ENCODE data around the gene PTPRN2. TPM values are rescaled to one million over a fixed set of nuclear protein-coding genes. Genes with fewer than 3 reads are reported as not detected.

PTPRN2 gene
- total and polyA plus RNA-seq, 2 of the 8 experiments (the other 6 are each of a cell fraction or from before 2014, with no cell fraction given) = 2.6 to 4.5 TPM

DNA sequence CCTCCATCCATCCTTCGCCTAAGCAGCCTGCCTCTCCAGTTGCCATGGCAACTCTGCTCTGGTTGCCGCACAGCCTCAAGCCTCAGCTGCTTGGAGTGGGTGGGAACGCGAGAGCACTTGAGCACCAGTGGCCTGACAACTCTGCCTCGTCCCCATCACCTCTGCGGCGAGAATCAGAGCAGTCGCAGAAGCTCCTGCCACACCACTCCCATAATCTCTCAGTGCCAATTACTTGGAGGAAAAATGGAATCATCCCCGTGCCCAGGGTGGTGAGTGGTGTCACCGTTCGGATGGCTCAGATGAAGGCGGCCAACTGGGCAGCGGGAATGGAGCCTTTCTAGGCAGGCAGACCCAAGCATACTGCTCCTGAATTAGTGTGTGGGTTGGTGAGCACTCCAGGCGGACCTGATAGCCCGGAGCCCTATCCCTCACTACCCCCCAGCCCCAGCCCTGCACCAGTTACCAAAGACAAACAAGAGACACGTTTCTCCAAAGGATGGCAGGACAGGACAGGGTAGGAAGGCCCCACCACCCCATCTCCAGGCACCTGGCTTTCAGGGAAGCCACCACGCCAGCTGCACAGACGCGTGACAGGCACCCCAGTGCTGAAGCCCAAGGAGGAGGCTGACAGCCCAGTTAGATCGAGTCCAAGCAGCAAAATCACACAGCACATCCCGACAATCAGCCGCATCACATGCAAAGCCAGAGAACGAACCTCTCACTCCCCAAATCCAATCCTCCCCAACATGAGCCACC is 335.4 kb downstream of the PTPRN2 start:
- H3K18ac ChIP-seq (ENCODE audit: extremely low read depth, low read length) = no peak overlapping the region
- no peak overlapping the region for H3K4me3 ChIP-seq (ENCODE audit: extremely low read depth in 1 of 4, insufficient read depth in 2 of 4, low read depth in 3 of 4, low read length in 4 of 4)
- FAIRE-seq (no peak), DNase-seq (ENCODE audit: low read depth in 1 of 2, low spot score in 2 of 2) (peak in 1 of 2 experiments; percentile 38)
- no peak overlapping the region for H2BK12ac ChIP-seq (ENCODE audit: low read depth, low read length)
- no peak overlapping the region for H2BK120ac ChIP-seq (replicated peaks; ENCODE audit: low read depth, low read length)
- H2AK5ac ChIP-seq (ENCODE audit: low read depth, low read length) = no peak overlapping the region
- H3K79me1 ChIP-seq (ENCODE audit: low read depth, low read length) = peaks cover 2% of the 10 kb centered on the region; the same call in 1 of the 2 replicates
- H4K5ac ChIP-seq (ENCODE audit: insufficient read length, low read depth, low read length) = no peak overlapping the region
- H2BK15ac ChIP-seq (ENCODE audit: low read length) = no peak overlapping the region
- H4K91ac ChIP-seq (replicated peaks; ENCODE audit: insufficient read length, low read length) = no peak overlapping the region
- H3K14ac ChIP-seq (ENCODE audit: insufficient read length) = no peak overlapping the region
- H3K4me2 ChIP-seq (ENCODE audit: insufficient read depth in 1 of 2, low read depth in 2 of 2, low read length in 2 of 2) = no peak overlapping the region
- no peaks in the 10 kb centered on the region; a peak in 1 of 8 replicates for H3K36me3 ChIP-seq (ENCODE audit: control insufficient read depth in 2 of 4, insufficient read depth in 4 of 4, low read length in 3 of 4)
- H3K27me3 ChIP-seq (replicated peaks in 1 of 4; ENCODE audit: control insufficient read depth in 3 of 4, extremely low read depth in 1 of 4, insufficient read depth in 3 of 4, low read length in 3 of 4) = no peaks in the 10 kb centered on the region
- no peak overlapping the region for H2AFZ ChIP-seq (ENCODE audit: low read length)
- no peak overlapping the region for H2BK20ac ChIP-seq (ENCODE audit: low read length)
- H3K23me2 ChIP-seq (ENCODE audit: low read depth, low read length) = peaks cover 6% of the 10 kb centered on the region
- no peak overlapping the region for H3K4ac ChIP-seq (replicated peaks; ENCODE audit: insufficient read length, low read depth, low read length)
- H3K4me1 ChIP-seq (replicated peaks in 1 of 4; ENCODE audit: control insufficient read depth in 3 of 4, insufficient read depth in 4 of 4, low read length in 3 of 4) = no peaks in the 10 kb centered on the region; a peak in 1 of 7 replicates
- peaks cover 28 to 57% of the 10 kb centered on the region in 2 experiments for H3K9me3 ChIP-seq (ENCODE audit: insufficient read depth in 2 of 2, low read depth in 1 of 2, low read length in 1 of 2)
- H3K23ac ChIP-seq (ENCODE audit: insufficient read length) = no peak overlapping the region
- no peak overlapping the region for H3K27ac ChIP-seq (ENCODE audit: low read depth, low read length)
- no peak overlapping the region for H3K9ac ChIP-seq (replicated peaks in 1 of 4; ENCODE audit: extremely low read depth in 1 of 4, low read depth in 3 of 4, low read length in 3 of 4)
- H4K20me1 ChIP-seq (replicated peaks in 1 of 2; ENCODE audit: control insufficient read depth in 1 of 2, insufficient read depth in 2 of 2, low read length in 2 of 2) = peaks cover 0 to 6% of the 10 kb centered on the region in 2 experiments
- H4K8ac ChIP-seq (ENCODE audit: extremely low read depth, insufficient read depth, low read length) = no peak overlapping the region
- 87% methylated on average over 19 of the region's 23 CpGs; no CpG with 5 or more reads in 1 of the 2 experiments for WGBS, 2 experiments (ENCODE audit: extremely low coverage in 1 of 2, insufficient coverage in 1 of 2, insufficient read length in 1 of 2, insufficient replicate concordance in 2 of 2, low coverage in 1 of 2, low lambda C conversion rate in 2 of 2, missing lambda C conversion rate in 1 of 2)
- ChIA-PET CTCF (ENCODE audit: partially characterized antibody) (no interaction called here), POLR2A (ENCODE audit: partially characterized antibody) (no interaction called here)
- H3K79me2 ChIP-seq (ENCODE audit: control insufficient read depth in 1 of 2, insufficient read depth in 2 of 2, low read length in 2 of 2) = no peaks in the 10 kb centered on the region
- H2BK5ac ChIP-seq (ENCODE audit: low read depth, low read length) = no peak overlapping the region
- H3K56ac ChIP-seq (replicated peaks; ENCODE audit: insufficient read length, low read depth, low read length) = no peak overlapping the region
- no peak for TF ChIP-seq MAFK (IDR thresholded peaks at IDR 0.05; ENCODE audit: low read depth, low read length)
- TF ChIP-seq CEBPB (IDR thresholded peaks at IDR 0.05; ENCODE audit: low read depth, low read length) = no peak
- TF ChIP-seq, protein P1, sequence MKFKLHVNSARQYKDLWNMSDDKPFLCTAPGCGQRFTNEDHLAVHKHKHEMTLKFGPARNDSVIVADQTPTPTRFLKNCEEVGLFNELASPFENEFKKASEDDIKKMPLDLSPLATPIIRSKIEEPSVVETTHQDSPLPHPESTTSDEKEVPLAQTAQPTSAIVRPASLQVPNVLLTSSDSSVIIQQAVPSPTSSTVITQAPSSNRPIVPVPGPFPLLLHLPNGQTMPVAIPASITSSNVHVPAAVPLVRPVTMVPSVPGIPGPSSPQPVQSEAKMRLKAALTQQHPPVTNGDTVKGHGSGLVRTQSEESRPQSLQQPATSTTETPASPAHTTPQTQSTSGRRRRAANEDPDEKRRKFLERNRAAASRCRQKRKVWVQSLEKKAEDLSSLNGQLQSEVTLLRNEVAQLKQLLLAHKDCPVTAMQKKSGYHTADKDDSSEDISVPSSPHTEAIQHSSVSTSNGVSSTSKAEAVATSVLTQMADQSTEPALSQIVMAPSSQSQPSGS (IDR thresholded peaks at IDR 0.05; ENCODE audit: low read length) = no peak
- no peak for TF ChIP-seq TEAD4 (IDR thresholded peaks at IDR 0.05; ENCODE audit: low read depth, low read length)
- TF ChIP-seq POLR2AphosphoS5 (IDR thresholded peaks at IDR 0.05; ENCODE audit: low read depth, low read length) = no peak
- TF ChIP-seq, protein P2, sequence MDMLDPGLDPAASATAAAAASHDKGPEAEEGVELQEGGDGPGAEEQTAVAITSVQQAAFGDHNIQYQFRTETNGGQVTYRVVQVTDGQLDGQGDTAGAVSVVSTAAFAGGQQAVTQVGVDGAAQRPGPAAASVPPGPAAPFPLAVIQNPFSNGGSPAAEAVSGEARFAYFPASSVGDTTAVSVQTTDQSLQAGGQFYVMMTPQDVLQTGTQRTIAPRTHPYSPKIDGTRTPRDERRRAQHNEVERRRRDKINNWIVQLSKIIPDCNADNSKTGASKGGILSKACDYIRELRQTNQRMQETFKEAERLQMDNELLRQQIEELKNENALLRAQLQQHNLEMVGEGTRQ (IDR thresholded peaks at IDR 0.05; ENCODE audit: low read length) = no peak

All from H1 (cell line).